Gastrocnemius medialis (tissue), 4 donors: Measurements from ENCODE around the gene GIT1. TPM values are rescaled to one million over a fixed set of nuclear protein-coding genes. Genes with fewer than 3 reads are reported as not detected.

ENCODE experiments used
- ATAC-seq, 2 donors: fragments of 150-250 bp; one replicate each; pipeline ENCODE4 v1.9.1; 2016
- DNase-seq, 2 donors: peaks; one replicate each; pipeline ENCODE4 v3.0.0-alpha.2; 2019
- H3K27ac ChIP-seq, 4 donors: fragments of 200-600 bp; sonication (generic); 1 replicate in 1 of 4; 2 replicates in 3 of 4; pipeline ENCODE4 v1.5.1; 2016 to 2018; ENCODE audit warnings: mild to moderate bottlenecking in 2 of 4, moderate library complexity in 1 of 4
- H3K27me3 ChIP-seq, 3 donors: fragments of 200-600 bp; sonication (generic) in 2 of 3; 1 replicate in 1 of 3; 2 replicates in 2 of 3; pipeline versions ENCODE4 v1.5.1 to v1.6.0; 2016 to 2019; ENCODE audit warnings: mild to moderate bottlenecking in 1 of 3, moderate library complexity in 1 of 3
- H3K36me3 ChIP-seq, 2 donors: fragments of 200-600 bp; sonication (generic) in 1 of 2; one replicate each; pipeline ENCODE4 v1.5.1; 2017 to 2018
- H3K4me1 ChIP-seq, 2 donors: fragments of 200-600 bp; sonication (generic) in 1 of 2; one replicate each; pipeline ENCODE4 v1.5.1; 2016 to 2017; ENCODE audit warnings: mild to moderate bottlenecking in 2 of 2
- H3K4me3 ChIP-seq, 4 donors: fragments of 200-600 bp; sonication (generic) in 3 of 4; 1 replicate in 1 of 4; 2 replicates in 3 of 4; pipeline ENCODE4 v1.5.1; 2016 to 2019; ENCODE audit warnings: mild to moderate bottlenecking in 2 of 4
- H3K9me3 ChIP-seq, 3 donors: fragments of 200-600 bp; sonication (generic) in 2 of 3; 1 replicate in 1 of 3; 2 replicates in 2 of 3; pipeline ENCODE4 v1.5.1; 2016 to 2019
- CTCF ChIP-seq, 5 experiments: fragments of 450-650 bp in 3 of 5; fragments of 200-600 bp in 2 of 5; sonication (generic) in 2 of 5; IDR thresholded peaks in 4 of 5; conservative IDR thresholded peaks in 1 of 5; 1 replicate in 4 of 5; 2 replicates in 1 of 5; pipeline ENCODE4 v1.5.1; 2016 to 2019; ENCODE audit warnings: antibody characterized with exemption in 5 of 5, mild to moderate bottlenecking in 3 of 5, moderate library complexity in 3 of 5
- POLR2A ChIP-seq, 2 donors: fragments of 450-650 bp; IDR thresholded peaks; one replicate each; pipeline ENCODE4 v1.6.1; 2017; ENCODE audit warnings: antibody characterized with exemption in 2 of 2, mild to moderate bottlenecking in 2 of 2, moderate library complexity in 2 of 2
- in situ Hi-C, 4 donors: fragments of 200-750 bp; cut with MboI; loops; one replicate each; pipeline versions ENCODE4 v1.15.0 to v1.8.0; 2017; ENCODE audit warnings: low sequenced_read_pairs in 4 of 4
- intact Hi-C: fragments of 100-400 bp; cut with DNase I; formaldehyde crosslinking; loops from one replicate; pipeline ENCODE4 v1.15.1; 2023; ENCODE audit warnings: low total_unique reads
- total RNA-seq, 4 donors: library from RNA; depleted of rRNA; stranded (reverse); fragments of >200 nt; gene quantifications; one replicate each; pipeline versions ENCODE4 v1.1.0 to v1.2.3, GENCODE V29; 2016

GIT1 gene
- total RNA-seq, 4 donors from 2014 or later, result 30.2 to 62.2 (median 41.1) TPM

DNA sequence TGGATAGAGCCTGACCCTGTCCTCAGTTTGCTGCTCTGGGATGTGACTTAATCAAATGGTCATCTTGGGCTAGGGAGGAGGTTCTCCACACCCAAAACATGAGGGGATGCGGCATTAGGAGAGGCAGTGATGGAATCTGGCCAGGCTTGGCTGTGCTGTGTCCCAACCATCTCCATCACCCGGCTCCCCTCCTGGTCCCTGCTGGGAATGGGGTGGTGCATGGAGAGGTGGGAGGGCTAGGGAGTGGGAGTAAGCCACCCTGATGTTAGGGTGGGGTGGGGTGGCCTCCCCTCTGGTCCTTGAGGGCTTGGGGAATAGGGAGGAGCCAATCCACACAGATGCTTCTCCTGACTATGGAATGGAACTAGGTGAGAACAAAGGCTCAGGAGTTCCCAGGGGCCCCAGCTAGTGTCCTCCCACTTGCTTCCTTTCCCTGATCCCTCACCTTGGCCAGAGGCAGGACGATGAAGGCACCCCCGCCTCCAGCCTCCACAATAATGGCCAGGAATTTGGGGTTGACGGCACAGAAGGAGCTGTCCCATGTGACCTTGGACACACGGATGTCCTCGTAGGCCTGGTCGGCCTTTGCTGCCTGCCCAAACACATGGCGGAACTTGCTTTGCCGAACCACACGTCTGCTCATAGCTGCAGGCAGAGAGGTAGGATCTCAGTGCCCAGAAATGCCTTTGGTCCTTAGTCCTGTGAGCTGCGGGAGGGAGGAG lies 31.5 kb upstream of the GIT1 start:
- Histone ChIP-seq H3K27ac (peak overlapping the region; percentile 98 to 100 (median 99)), H3K27me3 (no peaks in the 10 kb centered on the region), H3K4me1 (peaks cover 65 to 66% of the 10 kb centered on the region in 2 donors), H3K36me3 (peaks cover 0 to 21% of the 10 kb centered on the region in 2 donors), H3K9me3 (no peaks in the 10 kb centered on the region), H3K4me3 (peak overlapping the region; percentile 89 to 99 (median 96))
- no peak for ATAC-seq
- DNase-seq, result peak in 1 of 2 donors; percentile 46
- in situ Hi-C loops (loop anchor here in 3 of 4 donors (10.0 to 25.0 kb wide), 3 partner anchors 154 to 316 kb away; partner anchors contain the start of genes EFCAB5 (in 2 of the 3) and SSH2 (in 2 of the 3)), intact Hi-C loops (loop anchor here (1.0 to 10.0 kb wide), 4 partner anchors 18 to 486 kb away; no protein-coding TSS in a partner anchor)
- TF ChIP-seq POLR2A (IDR thresholded peaks at IDR 0.05) (no peak), CTCF (IDR thresholded peaks at IDR 0.05 in 4 of 5, conservative IDR thresholded peaks at IDR 0.05 in 1 of 5) (no peak)

DNA sequence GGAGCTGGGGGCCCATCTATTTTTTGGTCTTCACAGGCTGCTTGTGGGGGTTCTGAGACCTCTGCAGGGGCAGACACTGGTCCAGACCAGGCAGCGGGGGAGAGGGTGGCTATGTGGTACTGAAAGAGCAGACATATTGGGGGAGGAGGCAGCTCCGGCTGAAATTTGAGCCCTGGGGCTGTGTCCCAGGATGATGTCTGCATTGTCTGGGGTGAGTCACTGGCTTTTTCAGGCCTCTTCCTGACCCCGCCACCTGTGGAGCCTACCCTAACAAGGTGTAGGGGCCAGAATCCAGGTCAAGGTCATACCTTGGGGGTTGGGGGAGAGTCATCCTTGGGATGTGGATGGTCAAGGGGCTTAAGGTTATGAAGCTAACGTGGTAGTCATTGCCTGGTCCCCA lies 30.8 kb upstream of the GIT1 start:
- no peak for TF ChIP-seq CTCF (IDR thresholded peaks at IDR 0.05 in 4 of 5, conservative IDR thresholded peaks at IDR 0.05 in 1 of 5)
- TF ChIP-seq POLR2A (IDR thresholded peaks at IDR 0.05), result peak; percentile 36 to 51
- in situ Hi-C loops, result loop anchor here in 3 of 4 donors (10.0 to 25.0 kb wide), 3 partner anchors 155 to 317 kb away; partner anchors contain the start of genes EFCAB5 (in 2 of the 3) and SSH2 (in 2 of the 3)
- Histone ChIP-seq H3K36me3 (peaks cover 0 to 21% of the 10 kb centered on the region in 2 donors), H3K9me3 (no peaks in the 10 kb centered on the region), H3K4me3 (peak overlapping the region; percentile 89 to 99 (median 96)), H3K4me1 (peaks cover 62 to 68% of the 10 kb centered on the region in 2 donors), H3K27me3 (no peaks in the 10 kb centered on the region), H3K27ac (peak overlapping the region; percentile 98 to 100 (median 99))
- DNase-seq (peak; percentile 77 to 91), ATAC-seq (peak; percentile 43 to 45)
- intact Hi-C loops, result loop anchor here (1.0 to 10.0 kb wide), 4 partner anchors 19 to 485 kb away; no protein-coding TSS in a partner anchor

GRCh38 chr17:29619251-29619650 lies 29.8 kb upstream of the GIT1 start:
- ATAC-seq (peak; percentile 39 to 53), DNase-seq (peak; percentile 73 to 92)
- Histone ChIP-seq H3K27me3 (no peaks in the 10 kb centered on the region), H3K9me3 (no peaks in the 10 kb centered on the region), H3K4me3 (peak overlapping the region; percentile 45 to 99 (median 92)), H3K36me3 (peaks cover 0 to 21% of the 10 kb centered on the region in 2 donors), H3K4me1 (peaks cover 72% of the 10 kb centered on the region in 2 donors), H3K27ac (peak overlapping the region; percentile 98 to 100 (median 99))
- intact Hi-C loops (loop anchor here (1.0 kb wide), 2 partner anchors 160 to 311 kb away; partner anchors contain the start of gene SSH2), in situ Hi-C loops (loop anchor here in 3 of 4 donors (25.0 kb wide), 2 partner anchors 293 to 318 kb away; partner anchors contain the start of genes EFCAB5 (in 2 of the 3) and SSH2 (in 2 of the 3))
- peak in 4 of 5 experiments; percentile 11 to 50 (median 32) for TF ChIP-seq CTCF (IDR thresholded peaks at IDR 0.05 in 4 of 5, conservative IDR thresholded peaks at IDR 0.05 in 1 of 5)
- TF ChIP-seq POLR2A (IDR thresholded peaks at IDR 0.05), result peak; percentile 81 to 82

GRCh38 chr17:29618272-29619065 lies 29.0 kb upstream of the GIT1 start:
- H3K36me3 ChIP-seq, result peaks cover 0 to 21% of the 10 kb centered on the region in 2 donors
- ATAC-seq (no peak), DNase-seq (peak in 1 of 2 donors; percentile 38)
- H3K27ac ChIP-seq, result peak overlapping the region; percentile 98 to 100 (median 99)
- H3K9me3 ChIP-seq, result no peaks in the 10 kb centered on the region
- in situ Hi-C loops, result loop anchor here in 3 of 4 donors (25.0 kb wide), 2 partner anchors 294 to 319 kb away; partner anchors contain the start of genes EFCAB5 (in 2 of the 3) and SSH2 (in 2 of the 3)
- peaks cover 79 to 80% of the 10 kb centered on the region in 2 donors for H3K4me1 ChIP-seq
- intact Hi-C loops, result loop anchor here (1.0 kb wide), 2 partner anchors 161 to 312 kb away; partner anchors contain the start of gene SSH2
- peak overlapping the region; percentile 32 to 94 (median 67) for H3K4me3 ChIP-seq
- TF ChIP-seq CTCF (IDR thresholded peaks at IDR 0.05 in 4 of 5, conservative IDR thresholded peaks at IDR 0.05 in 1 of 5), result no peak
- no peak for TF ChIP-seq POLR2A (IDR thresholded peaks at IDR 0.05)
- no peaks in the 10 kb centered on the region for H3K27me3 ChIP-seq
